Thoracic aorta (tissue), 2 donors: Measurements from ENCODE around the gene HOXC6. TPM values are rescaled to one million over a fixed set of nuclear protein-coding genes. Genes with fewer than 3 reads are reported as not detected.

Experiments used
- ATAC-seq: fragments of 150-250 bp; one replicate; pipeline ENCODE4 v1.8.0; 2017; ENCODE audit warnings: low read depth; ENCODE audit not compliant: insufficient number of reproducible peaks, low FRiP score
- DNase-seq: peaks from one replicate; pipeline ENCODE4 v3.0.0-alpha.2; 2020; ENCODE audit warnings: low spot score
- H3K27ac ChIP-seq, 2 donors: fragments of 200-600 bp; sonication (generic); 1 replicate in 1 of 2; 2 replicates in 1 of 2; pipeline ENCODE4 v1.5.1; 2016; ENCODE audit warnings: mild to moderate bottlenecking in 2 of 2, moderate library complexity in 2 of 2
- H3K27me3 ChIP-seq: fragments of 200-600 bp; sonication (generic); replicated peaks from 2 replicates; pipeline ENCODE4 v1.6.0; 2016; ENCODE audit warnings: mild to moderate bottlenecking; ENCODE audit not compliant: insufficient read depth
- H3K36me3 ChIP-seq: fragments of 200-600 bp; sonication (generic); one replicate; pipeline ENCODE4 v1.5.1; 2016
- H3K4me1 ChIP-seq, 2 donors: fragments of 200-600 bp; sonication (generic); 1 replicate in 1 of 2; 2 replicates in 1 of 2; pipeline versions ENCODE4 v1.5.1 to v1.6.0; 2016; ENCODE audit warnings: low read depth in 2 of 2, mild to moderate bottlenecking in 1 of 2; ENCODE audit not compliant: control insufficient read depth in 1 of 2
- H3K4me3 ChIP-seq: fragments of 200-600 bp; sonication (generic); 2 replicates; pipeline ENCODE4 v1.5.1; 2016; ENCODE audit warnings: mild to moderate bottlenecking
- H3K9me3 ChIP-seq: fragments of 200-600 bp; sonication (generic); 2 replicates; pipeline ENCODE4 v1.5.1; 2016
- total RNA-seq, 2 donors: library from RNA; depleted of rRNA; stranded (reverse); fragments of >200 nt; gene quantifications; one replicate each; pipeline versions ENCODE4 v1.1.0 to v1.2.3, GENCODE V29; 2016
- TF ChIP-seq, protein P1 (sequence below): fragments of 200-600 bp; sonication (generic); IDR thresholded peaks from one replicate; pipeline ENCODE4 v1.5.1; 2019; ENCODE audit warnings: antibody characterized with exemption

HOXC6 gene
- total RNA-seq, 2 donors from 2014 or later = not detected

DNA sequence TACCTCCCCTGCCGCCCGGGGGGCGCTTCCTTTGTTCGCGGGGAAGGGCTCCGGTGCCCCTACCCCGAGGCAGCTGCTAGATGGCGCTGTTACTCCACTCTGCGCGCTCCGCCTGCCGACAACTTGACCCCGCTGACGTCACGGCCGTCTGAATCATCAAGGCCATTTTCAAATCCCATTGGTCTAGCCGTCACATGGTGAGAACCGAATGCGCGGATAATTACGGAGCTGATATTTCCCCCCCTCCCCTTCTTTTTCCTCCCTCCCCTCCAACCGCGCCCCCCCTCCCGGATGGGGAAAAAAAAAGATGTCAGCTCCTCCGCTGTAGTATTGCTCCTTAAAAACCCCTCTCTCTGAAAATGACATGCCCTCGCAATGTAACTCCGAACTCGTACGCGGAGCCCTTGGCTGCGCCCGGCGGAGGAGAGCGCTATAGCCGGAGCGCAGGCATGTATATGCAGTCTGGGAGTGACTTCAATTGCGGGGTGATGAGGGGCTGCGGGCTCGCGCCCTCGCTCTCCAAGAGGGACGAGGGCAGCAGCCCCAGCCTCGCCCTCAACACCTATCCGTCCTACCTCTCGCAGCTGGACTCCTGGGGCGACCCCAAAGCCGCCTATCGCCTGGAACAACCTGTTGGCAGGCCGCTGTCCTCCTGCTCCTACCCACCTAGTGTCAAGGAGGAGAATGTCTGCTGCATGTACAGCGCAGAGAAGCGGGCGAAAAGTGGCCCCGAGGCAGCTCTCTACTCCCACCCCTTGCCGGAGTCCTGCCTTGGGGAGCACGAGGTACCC, 43.1 kb upstream of the HOXC6 start, which contains the start of gene HOXC10:
Gene HOXC10 (plus strand): TSS at position 246 of the 791 bp plus-strand sequence. CDS start 114 bp downstream, at position 360.
- Histone ChIP-seq H3K27me3 (peaks cover 65% of the 10 kb centered on the region), H3K27ac (peak within 1 kb of the TSS in 1 of 2 donors; percentile 33), H3K4me1 (peaks cover 15 to 25% of the 10 kb centered on the region in 2 donors), H3K36me3 (no peaks in the 10 kb centered on the region), H3K4me3 (peak within 1 kb of the TSS; percentile 68), H3K9me3 (no peaks in the 10 kb centered on the region)
- DNase-seq = peak; percentile 63
- TF ChIP-seq, protein P1, sequence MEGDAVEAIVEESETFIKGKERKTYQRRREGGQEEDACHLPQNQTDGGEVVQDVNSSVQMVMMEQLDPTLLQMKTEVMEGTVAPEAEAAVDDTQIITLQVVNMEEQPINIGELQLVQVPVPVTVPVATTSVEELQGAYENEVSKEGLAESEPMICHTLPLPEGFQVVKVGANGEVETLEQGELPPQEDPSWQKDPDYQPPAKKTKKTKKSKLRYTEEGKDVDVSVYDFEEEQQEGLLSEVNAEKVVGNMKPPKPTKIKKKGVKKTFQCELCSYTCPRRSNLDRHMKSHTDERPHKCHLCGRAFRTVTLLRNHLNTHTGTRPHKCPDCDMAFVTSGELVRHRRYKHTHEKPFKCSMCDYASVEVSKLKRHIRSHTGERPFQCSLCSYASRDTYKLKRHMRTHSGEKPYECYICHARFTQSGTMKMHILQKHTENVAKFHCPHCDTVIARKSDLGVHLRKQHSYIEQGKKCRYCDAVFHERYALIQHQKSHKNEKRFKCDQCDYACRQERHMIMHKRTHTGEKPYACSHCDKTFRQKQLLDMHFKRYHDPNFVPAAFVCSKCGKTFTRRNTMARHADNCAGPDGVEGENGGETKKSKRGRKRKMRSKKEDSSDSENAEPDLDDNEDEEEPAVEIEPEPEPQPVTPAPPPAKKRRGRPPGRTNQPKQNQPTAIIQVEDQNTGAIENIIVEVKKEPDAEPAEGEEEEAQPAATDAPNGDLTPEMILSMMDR = peak; percentile 74
- no peak for ATAC-seq

DNA sequence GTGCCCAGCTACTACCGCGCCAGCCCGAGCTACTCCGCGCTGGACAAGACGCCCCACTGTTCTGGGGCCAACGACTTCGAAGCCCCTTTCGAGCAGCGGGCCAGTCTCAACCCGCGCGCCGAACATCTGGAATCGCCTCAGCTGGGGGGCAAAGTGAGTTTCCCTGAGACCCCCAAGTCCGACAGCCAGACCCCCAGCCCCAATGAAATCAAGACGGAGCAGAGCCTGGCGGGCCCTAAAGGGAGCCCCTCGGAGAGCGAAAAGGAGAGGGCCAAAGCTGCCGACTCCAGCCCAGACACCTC, 42.6 kb upstream of the HOXC6 start:
- TF ChIP-seq, protein P1 = no peak
- no peaks in the 10 kb centered on the region for H3K36me3 ChIP-seq
- peaks cover 15 to 27% of the 10 kb centered on the region in 2 donors for H3K4me1 ChIP-seq
- peaks cover 71% of the 10 kb centered on the region for H3K27me3 ChIP-seq
- ATAC-seq = no peak
- DNase-seq = no peak
- H3K9me3 ChIP-seq = no peaks in the 10 kb centered on the region
- peak overlapping the region; percentile 68 for H3K4me3 ChIP-seq
- peak overlapping the region in 1 of 2 donors; percentile 8 for H3K27ac ChIP-seq

DNA sequence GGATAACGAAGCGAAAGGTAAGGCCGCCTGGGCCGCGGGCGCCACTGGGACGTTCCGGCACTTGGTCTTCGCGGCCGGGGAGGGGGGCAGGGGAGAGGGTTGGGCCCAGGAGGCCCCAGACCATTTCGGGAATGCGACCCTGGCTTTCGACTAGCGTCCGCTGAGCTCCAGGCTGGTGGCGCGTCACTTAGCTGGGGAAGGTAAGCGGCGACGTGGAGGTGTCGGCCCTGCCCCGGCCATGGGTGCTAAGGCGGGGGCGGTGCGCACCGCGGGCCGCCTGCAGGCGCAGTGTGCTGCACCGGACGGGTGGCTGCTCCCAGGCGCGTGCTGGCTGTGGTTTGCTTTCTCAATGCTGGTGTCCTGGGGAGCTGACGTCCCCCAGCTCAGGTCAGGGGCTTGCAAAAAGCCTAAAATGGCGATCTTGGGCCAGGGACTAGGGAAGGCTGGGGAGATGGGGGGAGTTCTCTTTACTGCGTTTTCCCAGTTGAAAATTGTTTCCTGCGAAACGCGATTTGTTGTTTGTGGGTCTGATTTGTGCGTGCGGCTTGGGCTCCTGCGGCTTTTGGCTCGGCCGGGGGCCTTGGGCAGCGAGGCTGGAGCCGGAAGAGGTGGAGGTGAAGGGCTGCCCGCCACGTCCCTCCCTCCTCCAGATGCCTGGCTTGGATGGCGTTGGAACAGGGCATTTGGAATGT, 42.1 kb upstream of the HOXC6 start:
- Histone ChIP-seq H3K4me1 (peaks cover 15 to 32% of the 10 kb centered on the region in 2 donors), H3K27ac (peak overlapping the region in 1 of 2 donors; percentile 33), H3K4me3 (peak overlapping the region; percentile 68), H3K36me3 (no peaks in the 10 kb centered on the region), H3K9me3 (no peaks in the 10 kb centered on the region), H3K27me3 (peaks cover 73% of the 10 kb centered on the region)
- ATAC-seq (no peak), DNase-seq (no peak)
- TF ChIP-seq, protein P1 = no peak

DNA sequence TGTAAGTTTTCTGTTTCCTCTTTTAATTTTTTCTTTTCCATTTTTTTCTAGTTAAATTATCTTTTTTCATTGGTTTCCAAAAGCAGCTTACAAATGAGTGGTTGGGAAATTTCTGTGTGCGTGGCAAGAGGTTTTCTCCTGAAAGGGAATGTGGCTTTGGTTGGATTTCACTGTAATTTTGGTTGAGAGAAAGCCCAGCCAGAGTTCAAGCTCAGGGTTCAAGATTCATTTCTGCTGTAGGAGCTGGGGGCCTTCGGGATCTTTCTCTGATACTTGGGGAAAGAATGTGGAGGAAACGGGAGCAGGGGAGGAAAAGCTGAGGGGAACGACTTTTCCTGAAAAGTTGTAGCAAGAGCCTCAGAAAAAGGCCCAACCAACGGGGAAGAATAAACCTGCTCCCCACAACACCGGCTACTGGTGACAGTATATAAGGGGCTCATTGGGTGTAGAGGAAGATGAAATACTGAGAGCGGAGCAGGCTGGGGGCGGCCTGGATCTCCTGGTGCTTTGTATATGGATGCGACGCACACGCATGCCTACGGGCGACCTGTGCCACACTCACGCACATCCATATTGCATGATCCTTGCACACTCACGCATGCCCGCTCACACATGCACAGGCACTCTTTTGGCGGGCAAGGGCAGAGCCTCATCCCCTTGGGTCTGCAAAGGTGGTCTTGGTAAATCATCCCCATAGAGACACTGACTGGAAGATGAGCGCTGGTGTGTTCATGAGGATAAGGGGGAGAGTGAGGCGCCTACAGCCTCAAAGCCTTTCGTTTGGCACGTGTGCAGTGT, 41.4 kb upstream of the HOXC6 start:
- TF ChIP-seq, protein P1 = no peak
- no peaks in the 10 kb centered on the region for H3K36me3 ChIP-seq
- peak overlapping the region in 1 of 2 donors; percentile 33 for H3K27ac ChIP-seq
- ATAC-seq (no peak), DNase-seq (no peak)
- peaks cover 75% of the 10 kb centered on the region for H3K27me3 ChIP-seq
- H3K9me3 ChIP-seq = no peaks in the 10 kb centered on the region
- H3K4me3 ChIP-seq = no peak overlapping the region
- H3K4me1 ChIP-seq = peaks cover 15 to 36% of the 10 kb centered on the region in 2 donors

DNA sequence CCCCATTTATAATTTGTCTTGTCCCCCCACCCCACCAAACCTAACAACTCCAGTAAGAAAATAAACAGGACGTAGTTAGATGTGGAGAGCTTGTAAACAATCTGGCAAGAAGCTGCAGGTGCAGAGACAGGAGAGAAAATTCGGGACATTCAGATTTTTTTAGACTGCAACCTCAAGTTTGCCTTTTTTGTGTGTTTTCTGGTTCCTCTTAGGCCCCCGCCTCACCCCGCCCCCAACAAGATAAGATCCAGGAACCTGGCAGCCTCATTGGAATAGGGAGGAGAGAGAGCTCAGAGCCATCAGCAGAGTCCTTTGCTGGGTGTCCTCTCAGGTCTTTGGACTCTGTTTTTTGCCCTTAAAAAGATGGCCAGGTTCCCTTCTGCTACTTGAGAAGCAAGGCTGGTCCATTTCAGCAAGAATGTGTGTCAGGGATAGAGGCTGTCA, 40.4 kb upstream of the HOXC6 start:
- no peak for ATAC-seq
- peaks cover 76% of the 10 kb centered on the region for H3K27me3 ChIP-seq
- peaks cover 15 to 36% of the 10 kb centered on the region in 2 donors for H3K4me1 ChIP-seq

More for the DNA sequence above, 40.4 kb upstream of the HOXC6 start:
- Histone ChIP-seq H3K36me3 (no peaks in the 10 kb centered on the region), H3K27ac (peak overlapping the region in 1 of 2 donors; percentile 24), H3K9me3 (no peaks in the 10 kb centered on the region), H3K4me3 (no peak overlapping the region)
- TF ChIP-seq, protein P1 = no peak
- DNase-seq = no peak
